GM12891 (cell line): Measurements from ENCODE around the gene TMEM39A.

ENCODE experiments used
- PAX5 ChIP-seq: IDR thresholded peaks from 2 replicates; pipeline ENCODE4 v1.6.1; 2011; ENCODE audit warnings: low read length, moderate library complexity, mild to moderate bottlenecking; ENCODE audit not compliant: insufficient read depth, severe bottlenecking
- POLR2A ChIP-seq: IDR thresholded peaks from 2 replicates; pipeline ENCODE4 v1.6.1; 2011; ENCODE audit warnings: low read depth, low read length, control low read depth
- POLR2AphosphoS5 ChIP-seq: IDR thresholded peaks from 2 replicates; pipeline ENCODE4 v1.6.1; 2011; ENCODE audit warnings: low read depth, low read length, control low read depth
- POU2F2 ChIP-seq: IDR thresholded peaks from 2 replicates; pipeline ENCODE4 v1.6.1; 2011; ENCODE audit warnings: low read depth, mild to moderate bottlenecking, control low read depth, low read length, moderate library complexity
- SPI1 ChIP-seq: IDR thresholded peaks from 2 replicates; pipeline ENCODE4 v1.6.1; 2011; ENCODE audit warnings: low read depth, low read length, control low read depth
- TAF1 ChIP-seq: IDR thresholded peaks from 2 replicates; pipeline ENCODE4 v1.6.1; 2011; ENCODE audit warnings: low read depth, low read length, control low read depth

- TF ChIP-seq POLR2A (no peak), TAF1 (no peak), SPI1 (no peak), POLR2AphosphoS5 (no peak), POU2F2 (no peak), PAX5 (no peak)
These were observed 20.2 kb downstream of the TMEM39A start for GRCh38 chr3:119443179-119443578.
